Measurements from ENCODE around the gene RAPGEF4.

RAPGEF4 gene

DNA sequence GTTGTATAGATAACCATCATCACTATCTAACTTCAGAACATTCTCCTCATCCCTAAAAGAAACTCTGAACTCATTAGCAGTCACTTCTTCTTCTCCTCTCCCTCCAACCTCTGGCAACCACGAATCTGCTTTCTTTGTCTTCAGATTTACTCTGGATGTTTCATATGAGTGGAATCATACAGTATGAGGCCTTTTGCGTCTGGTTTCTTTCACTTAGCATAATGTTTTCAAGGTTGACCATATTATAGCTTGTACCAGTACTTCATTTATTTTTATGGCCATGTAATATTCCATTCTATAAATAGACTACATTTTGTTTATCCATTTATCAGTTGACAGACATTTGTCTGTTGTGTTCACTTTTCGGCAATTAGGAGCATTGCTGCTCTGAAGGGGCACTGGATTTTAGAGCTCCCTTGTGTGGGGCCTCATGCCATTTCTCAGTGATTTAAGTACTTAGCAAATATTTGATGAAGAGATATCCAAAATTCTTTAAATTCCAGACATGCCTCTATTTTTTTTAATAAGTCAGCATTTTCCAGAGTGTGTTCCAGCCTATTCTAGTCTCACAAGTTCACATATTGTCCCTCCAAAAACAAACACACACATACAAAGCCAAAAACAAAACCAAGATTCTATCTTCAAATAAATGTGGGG, 317.5 kb downstream of the RAPGEF4 start:
- no peak for DNase-seq (ENCODE audit: extremely low read depth in 1 of 2, low read depth in 1 of 2)

DNA sequence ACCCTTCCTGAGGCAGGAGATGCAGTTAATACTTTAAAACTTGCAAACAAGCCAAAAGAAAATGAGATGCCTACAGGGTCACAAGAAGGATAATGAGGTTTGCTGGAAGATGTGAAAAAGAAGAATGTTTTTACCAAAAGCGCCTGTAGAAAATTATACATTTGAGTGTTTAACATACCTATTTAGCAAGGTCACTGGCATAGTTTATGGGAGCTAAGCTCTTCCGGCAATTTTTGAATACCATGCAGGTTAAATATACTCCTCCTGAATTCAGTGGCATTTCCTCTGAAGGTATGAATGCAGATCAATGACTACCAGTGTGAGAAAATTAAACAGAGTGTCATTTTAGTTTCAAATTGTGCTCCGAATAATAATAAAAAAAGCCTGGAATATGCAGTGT, 318.8 kb downstream of the RAPGEF4 start:
- DNase-seq (ENCODE audit: extremely low read depth in 1 of 2, low read depth in 1 of 2): no peak

DNA sequence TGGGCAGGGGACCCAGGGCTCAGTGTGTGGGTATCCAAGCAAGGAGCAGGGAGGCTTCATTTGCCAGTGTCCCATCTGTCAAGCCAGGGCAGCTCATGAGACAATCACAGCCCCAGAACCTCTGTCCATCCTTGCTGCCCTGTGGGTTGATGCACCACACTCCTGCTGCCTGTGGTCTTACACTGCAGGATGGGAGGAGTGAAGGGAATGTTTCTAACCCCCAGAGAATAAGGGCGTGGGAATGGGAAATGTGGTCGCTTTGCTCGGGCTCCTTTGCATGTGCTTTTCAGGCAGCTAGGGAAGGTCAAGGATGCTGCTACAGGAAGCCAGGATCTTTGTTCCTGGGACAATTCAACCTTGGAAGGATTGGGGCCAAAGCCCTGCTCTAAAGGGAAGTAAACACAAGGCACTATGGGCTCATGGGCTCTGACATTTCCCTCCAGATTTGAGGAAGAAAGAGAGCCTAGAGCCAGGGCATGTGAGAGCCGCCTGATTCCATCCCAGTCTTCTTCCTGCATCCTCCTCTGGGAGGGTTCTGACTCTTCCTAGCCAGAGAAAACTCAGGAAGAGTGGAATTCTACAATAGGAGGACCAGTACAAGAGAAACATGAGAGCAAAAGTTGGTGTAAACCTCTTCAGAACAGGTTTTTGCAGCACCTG, 321.2 kb downstream of the RAPGEF4 start:
- no peak for DNase-seq (ENCODE audit: extremely low read depth in 1 of 2, low read depth in 1 of 2)

DNA sequence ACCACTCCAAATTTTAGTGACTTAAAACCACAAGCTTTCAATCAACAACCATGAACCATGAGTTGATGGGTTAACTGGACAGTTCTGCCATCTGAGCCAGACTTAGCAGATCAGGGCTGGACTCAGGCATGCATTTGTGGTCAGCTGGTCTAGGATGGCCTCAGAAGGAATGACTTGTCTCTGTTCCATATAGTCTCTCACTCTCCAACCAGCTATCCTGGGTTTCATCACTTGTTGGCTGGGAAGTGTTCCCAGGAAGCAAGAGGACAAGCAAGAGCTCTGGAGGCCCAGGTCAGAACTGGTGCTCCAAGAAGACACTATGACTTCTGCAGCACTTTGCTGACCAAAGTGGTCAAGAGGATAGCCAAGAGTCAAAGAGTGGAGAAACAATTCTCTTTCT, 322.5 kb downstream of the RAPGEF4 start:
- no peak for DNase-seq (ENCODE audit: extremely low read depth in 1 of 2, low read depth in 1 of 2)

DNA sequence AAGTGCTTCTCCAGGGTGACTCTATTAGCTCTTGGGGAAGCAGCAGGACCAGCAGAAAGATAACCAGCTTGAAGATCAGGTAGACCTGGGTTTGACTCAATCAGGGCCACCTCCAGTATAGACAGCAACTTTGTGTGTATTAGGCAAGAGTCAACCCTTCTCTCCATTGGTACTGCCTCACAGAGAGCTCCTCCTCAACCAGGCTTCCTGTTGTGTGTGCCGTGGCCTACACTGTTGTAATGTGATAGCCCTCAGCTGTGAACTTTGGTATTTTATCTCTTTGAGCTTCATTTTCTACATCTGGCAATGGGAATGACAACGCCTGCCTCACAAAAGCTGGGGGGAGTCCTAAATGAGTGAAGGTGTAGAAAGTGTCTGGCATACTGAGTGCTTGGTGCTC, 323.0 kb downstream of the RAPGEF4 start:
- no peak for DNase-seq (ENCODE audit: extremely low read depth in 1 of 2, low read depth in 1 of 2)

DNA sequence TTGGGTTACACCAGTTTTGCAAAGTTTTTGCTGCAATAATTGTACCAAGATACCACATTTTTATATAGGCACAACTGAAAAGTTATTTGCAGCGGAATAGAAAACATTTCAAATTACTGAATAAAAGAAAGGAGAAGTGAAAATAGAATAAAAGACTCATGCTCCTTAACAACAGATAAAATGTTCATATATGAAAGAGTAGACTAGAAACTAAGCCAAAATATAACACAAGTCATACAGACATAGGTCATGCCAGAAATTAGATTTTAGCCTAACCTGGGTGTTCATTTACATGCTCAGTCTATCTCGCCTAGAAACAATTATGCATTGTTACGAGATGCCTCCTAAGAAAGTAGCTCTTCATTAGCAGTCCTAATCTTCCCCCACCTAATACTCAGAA, 323.6 kb downstream of the RAPGEF4 start:
- DNase-seq (ENCODE audit: extremely low read depth in 1 of 2, low read depth in 1 of 2): no peak

DNA sequence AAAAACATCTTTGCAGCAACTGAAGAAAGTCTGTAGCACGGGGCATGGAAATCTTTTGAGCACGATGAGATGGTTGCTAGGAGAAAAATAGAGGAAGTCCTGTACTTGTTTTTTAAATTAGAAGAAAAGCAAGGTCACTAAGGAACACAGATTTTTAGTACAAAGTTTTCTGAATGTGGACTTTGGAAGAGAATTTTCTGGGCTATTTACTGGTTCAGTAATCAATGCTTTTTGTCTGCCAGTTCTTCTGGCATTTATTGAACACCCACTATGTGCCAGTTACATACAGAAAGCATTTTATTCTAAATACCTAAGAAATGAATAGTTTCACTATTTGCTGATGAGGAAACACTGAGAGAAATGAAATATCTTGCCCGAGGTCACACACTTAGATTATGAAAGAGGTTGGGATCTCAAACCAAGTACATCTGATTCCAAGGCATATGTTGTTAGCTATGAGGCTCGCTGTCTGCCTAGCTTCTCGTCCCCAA, 324.4 kb downstream of the RAPGEF4 start:
- no peak for DNase-seq (ENCODE audit: extremely low read depth in 1 of 2, low read depth in 1 of 2)

DNA sequence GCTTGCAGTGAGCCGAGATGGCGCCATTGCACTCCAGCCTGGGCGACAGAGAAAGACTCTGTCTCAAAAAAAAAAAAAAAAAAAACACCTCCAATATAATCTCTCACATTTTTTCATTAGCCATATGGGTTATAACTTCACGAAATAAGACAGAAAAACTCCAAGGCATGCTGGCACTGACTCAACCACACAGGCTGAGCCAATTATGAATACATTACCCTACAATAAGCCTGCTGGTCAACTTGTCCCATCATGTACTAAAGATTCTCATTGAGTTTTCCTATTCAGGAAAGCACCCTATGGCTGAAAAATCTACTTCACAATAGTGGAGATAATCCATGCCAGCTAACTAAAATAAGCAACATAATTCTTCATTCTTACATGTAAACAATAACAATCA, 327.2 kb downstream of the RAPGEF4 start:
- no peak for DNase-seq (ENCODE audit: extremely low read depth in 1 of 2, low read depth in 1 of 2)

DNA sequence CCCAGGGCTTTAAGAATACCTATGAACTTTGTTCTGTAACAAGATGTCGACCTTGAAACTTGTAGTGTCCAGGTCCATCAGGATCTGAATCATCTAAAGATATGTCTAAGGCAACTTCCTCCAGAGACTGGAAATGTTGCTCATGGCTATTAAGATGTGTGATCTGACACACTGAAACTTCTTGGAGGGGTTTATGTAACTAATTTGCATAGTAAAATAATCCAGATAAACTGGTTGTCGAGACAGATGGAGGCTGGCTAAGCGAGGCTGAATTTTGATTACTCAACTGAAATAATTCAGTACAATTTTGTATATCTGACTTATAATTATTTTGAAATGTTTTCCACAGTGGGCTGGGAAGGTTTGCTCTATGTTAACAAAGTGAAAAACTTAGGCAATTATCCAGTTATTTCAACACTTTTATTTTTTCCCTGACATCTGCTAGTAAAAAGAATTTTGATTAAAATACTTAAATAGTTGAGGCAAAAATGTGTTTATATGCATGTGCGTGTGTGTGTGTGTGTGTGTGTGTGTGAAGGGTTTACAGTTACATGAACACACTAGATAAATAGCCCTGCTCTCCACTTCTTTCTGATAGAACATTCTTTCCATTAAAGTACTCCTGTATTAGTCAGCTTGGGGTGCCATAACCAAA, 328.6 kb downstream of the RAPGEF4 start:
- no peak for DNase-seq (ENCODE audit: extremely low read depth in 1 of 2, low read depth in 1 of 2)

DNA sequence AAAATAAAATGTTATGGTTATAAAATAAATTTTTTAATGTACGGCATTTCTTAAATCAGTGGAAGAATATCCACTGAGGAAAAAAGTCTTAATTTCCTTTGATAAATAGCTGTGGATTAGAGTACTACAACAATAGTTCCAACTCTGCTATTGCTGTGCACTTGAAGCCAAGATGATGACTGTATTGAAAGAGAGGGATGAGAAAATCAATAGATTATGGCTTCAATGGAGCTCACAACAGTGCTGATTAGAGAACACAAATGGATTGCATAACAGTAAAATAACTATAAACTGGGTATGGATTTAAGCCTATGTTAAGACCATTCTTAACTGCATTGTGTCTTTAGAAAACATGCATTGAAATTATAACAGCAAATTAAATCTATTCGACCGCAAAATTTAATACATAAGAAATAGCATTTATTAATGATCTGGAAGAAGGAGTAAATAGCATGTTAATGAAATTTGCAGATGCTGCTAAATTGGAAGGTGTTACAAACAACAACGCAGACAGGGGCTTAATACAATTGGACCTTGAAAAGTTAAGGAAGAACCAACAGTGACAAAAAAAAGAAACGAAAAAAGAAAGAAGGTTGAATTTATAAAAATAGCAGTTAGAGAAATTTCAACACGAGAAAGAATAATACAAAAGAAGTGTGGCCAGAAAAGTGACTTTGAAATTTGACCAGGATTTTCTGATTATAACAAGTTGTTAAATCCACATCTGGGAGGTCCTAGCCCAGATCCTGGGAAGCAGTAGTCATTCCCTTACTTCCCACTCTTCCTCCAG, 331.4 kb downstream of the RAPGEF4 start:
- DNase-seq (ENCODE audit: extremely low read depth in 1 of 2, low read depth in 1 of 2): no peak

DNA sequence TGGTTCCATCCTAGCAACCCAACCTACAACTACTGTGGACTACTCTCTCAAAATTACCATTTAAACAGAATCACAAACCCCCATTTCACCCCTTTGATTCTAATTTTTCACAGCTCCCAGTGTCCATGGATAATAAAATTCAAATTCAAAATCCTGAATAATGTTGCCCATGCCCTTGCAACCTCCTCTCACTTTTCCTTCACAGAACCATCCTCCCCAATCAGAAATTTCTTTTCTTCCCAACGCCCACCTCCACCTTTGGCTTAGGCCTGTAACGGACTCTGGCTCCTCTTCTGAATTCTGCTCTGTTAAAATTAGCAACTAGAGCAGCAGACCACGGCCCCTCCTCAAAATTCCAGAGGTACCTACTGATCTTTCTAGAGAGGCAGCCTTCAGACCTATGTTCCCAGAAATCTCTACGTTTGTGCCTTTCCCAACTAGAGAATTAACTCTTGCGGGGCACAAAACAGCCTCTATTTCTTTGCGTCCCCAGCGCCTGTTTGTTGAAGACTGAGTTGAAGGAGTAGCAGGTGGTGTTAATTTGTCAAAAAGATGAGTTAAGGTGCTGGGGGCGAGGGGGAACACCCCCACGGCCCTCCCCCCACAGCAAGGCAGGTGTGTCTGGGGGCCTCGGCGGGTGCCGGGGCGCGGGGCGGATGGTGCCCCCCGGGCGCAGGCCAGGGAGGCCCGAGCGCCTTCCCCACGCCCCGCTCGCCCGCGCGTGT, 339.6 kb downstream of the RAPGEF4 start:
- DNase-seq (ENCODE audit: extremely low read depth in 1 of 2, low read depth in 1 of 2): no peak

DNA sequence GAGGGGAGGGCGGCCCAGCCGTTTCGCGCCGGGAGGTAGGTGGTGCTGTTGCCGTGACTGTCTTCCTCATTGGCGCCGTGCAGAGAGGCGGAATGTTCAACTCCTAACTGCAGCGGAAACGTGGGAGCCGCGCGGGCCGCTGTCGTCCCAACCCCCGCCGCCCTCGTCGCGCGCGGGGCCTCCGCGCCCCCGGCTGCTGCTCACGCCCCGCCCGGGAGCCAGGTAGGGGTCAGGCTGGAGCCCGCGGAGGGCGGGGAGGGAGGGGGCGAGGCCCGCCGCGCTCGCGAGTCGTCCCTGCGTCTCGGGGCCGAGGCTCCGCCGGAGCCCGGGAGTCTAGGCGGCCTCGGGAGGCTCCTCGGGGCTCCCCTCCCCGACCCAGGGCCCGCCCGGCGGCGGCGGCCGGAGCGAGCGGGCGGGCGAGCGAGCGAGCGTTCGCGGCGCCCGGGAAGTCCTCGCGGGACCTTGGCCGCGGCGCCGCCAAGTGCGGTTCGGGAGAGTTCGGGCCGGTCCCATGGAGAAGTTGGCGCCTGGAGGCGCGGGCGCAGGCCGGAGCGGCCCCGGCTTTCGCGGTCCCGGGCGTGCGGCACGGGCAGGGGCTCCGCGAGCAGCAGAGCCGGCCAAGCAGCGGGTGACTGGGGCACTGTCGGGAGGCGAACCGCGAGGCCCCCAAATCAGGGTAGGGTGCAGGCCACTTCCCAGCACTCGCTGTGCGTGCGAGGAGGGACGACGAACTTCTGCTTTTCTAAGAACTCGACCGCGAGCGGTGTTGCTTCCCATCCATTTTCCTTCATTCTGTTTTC, 340.3 kb downstream of the RAPGEF4 start, which contains the start of gene MAP3K20:
Gene MAP3K20, plus strand, starts transcription at position 66 of the 800 bp plus-strand sequence. CDS start 15,186 bp downstream, outside the sequence.
- DNase-seq (ENCODE audit: extremely low read depth in 1 of 2, low read depth in 1 of 2): peak in 1 of 2 donors; percentile 14

DNA sequence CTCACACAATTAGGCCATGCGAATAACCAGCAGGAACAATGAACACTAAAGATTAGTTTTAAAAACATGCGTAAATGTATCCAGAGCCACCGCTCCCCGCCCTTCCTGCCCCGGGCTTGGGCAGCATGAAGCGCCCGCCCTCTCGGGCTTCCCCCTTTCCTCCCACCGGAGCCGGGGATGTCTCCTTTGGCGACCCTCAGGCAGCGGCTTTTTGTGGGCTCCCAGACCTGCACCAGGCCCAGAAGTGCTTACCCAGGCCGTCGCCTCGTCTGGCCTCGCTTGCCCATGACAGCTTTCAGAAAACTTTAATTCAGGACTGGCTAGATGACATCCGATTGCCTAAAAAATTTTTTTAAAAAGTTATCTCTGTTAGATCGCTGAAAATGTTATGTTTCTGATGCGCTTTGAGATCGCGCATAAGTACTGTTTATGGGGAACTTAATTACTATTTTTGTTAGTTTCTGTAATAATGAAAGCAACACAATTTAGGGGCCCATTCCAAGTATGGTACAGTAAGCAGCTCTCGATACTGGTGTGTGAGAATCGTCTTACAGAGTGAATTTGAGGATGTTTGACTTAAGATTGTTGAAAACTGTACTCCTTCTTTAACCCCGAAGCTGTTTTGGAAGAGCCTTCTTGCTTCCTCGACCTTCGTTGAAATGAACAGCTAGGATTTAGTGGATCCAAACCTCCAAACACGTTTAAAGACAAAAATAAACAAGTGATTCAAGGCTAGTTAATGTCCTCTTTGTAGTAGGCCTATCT, 341.1 kb downstream of the RAPGEF4 start:
- DNase-seq (ENCODE audit: extremely low read depth in 1 of 2, low read depth in 1 of 2): no peak

DNA sequence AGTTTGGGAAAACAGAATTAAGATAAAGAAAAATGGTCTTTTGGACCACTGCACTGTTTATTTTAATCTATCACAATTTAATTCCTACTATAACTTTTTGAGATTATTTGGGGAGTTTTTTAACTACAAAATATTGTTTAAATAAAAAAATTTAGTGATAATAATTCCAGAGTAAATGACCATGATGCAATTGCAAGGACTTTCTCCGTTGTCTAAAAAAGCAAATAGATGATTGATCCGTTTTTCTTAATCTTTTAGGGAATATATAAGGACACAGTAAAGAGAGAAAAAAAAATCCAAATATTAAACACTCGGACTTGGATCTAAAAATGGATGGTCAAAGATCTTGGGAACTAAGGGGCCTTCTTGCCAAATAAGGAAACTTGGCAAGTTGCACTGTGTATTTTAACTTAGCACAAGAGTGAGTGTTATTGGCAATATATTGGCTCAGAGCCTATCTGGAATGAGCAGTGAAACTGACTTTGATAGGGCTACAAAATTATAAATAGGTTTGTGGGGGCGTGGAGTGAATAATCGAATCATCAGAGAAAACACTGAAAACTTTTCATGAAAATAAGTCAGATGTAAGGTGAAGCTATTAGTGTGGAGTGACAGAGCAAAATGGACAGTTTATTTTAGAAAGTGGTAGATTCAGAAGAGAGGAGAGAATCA, 342.0 kb downstream of the RAPGEF4 start:
- DNase-seq (ENCODE audit: extremely low read depth in 1 of 2, low read depth in 1 of 2): no peak

DNA sequence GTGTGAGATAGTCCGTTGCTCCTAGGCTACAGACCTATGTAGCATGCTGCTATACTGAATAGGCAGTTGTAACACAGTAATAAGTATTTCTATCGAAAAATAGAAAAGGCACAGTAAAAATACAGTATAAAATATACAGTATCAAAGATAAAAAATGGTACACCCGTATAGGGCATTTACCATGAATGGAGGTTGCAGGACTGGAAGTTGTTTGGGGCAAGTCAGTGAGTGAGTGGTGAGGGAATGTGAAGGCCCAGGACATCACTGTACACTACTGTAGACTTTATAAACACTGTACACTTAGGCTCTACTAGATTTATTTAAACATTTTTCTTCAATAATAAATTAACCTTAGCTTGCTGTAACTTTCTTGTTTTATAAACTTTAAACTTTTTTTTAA, 343.5 kb downstream of the RAPGEF4 start:
- DNase-seq (ENCODE audit: extremely low read depth in 1 of 2, low read depth in 1 of 2): no peak

DNA sequence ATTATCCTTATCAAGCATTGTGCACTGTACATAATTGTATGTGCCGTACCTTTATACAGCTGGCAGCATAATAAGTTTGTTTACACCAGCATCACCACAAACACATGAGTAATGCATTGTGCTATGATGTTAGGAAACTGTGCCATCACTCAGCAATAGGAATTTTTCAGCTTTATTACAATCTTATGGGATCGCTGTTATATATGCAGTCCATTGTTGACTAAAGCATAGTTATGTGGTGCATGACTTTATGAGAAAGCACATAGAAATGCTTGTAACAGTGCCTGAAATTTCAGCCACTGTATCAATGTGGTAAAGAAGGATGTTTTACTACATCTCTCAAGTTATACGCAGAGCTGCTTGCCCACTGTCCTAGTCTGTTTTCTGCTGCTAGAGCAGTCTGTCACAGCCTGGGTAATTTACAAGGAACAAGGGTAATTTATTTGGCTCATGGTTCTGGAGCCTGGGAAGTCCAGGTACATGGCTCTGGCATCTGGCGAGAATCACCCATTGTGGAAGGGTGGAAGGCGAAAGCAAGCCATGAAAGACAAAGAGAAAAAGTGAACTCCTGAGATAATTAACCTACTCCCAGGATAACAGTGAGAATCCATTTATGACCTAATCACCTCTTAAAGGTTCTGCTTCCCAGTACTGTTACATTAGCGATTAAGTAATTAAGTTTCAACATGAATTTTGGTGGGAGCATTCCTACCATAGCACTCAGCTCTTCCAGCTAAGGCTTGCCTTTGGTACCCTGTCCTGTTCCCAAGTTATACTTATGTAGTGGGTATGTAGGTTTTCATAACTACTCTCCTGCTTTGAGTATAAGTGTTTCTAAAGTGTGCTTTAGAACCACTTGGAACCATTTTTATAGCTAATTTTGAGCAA, 344.6 kb downstream of the RAPGEF4 start:
- no peak for DNase-seq (ENCODE audit: extremely low read depth in 1 of 2, low read depth in 1 of 2)

DNA sequence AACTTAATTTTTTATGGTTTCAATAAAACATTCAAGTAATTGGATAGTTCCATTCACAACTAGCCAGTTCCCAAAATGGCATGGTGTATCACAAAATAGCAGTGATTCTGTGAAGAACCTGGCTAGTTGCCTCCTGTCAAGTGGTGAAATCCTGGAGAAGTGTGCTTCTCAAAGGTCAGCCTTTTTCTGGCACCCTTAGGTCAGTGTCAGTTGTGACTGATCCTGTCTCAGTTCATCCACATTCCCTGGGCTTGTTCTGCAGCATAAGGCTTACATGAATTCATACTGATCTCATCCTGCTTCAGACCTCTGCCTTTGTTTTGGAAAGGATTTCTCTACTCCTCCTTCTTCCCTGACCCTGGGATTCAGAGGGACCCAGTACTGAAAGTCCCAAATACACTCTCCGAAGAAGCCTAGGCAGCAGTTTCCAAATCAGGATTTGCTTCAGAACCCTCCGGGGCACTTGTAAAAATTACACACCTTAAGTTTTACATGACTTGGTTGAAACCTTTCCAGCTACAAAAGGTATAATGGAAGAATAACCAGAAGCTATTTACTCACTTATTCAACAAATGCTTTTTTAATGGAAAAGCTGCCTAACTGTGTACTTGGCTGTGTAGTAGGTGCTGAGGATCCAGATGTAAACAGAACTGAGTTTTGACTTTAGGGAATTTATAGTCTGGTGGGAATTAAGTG, 351.0 kb downstream of the RAPGEF4 start:
- no peak for DNase-seq (ENCODE audit: extremely low read depth in 1 of 2, low read depth in 1 of 2)

All from activated CD8-positive, alpha-beta memory T cell treated with anti-CD3 and anti-CD28 coated beads for 1 hour (primary cell).